Vagina (tissue), 2 donors: Measurements from ENCODE around the gene ARHGAP10. TPM values are rescaled to one million over a fixed set of nuclear protein-coding genes. Genes with fewer than 3 reads are reported as not detected.
"Not testable (repeated sequence)": the region's sequence is repeated elsewhere in the genome, so short reads cannot be mapped to it uniquely, and the experiment has no call there.

Experiments
- DNase-seq, 2 donors: peaks; one replicate each; pipeline ENCODE4 v3.0.0-alpha.2; 2017; ENCODE audit errors: extremely low spot score in 2 of 2
- H3K27ac ChIP-seq: fragments of 200-600 bp; sonication (generic); one replicate; pipeline ENCODE4 v1.5.1; 2019
- H3K27me3 ChIP-seq: fragments of 200-600 bp; sonication (generic); one replicate; pipeline ENCODE4 v1.5.1; 2019
- H3K36me3 ChIP-seq, 2 donors: fragments of 200-600 bp; sonication (generic); one replicate each; pipeline ENCODE4 v1.5.1; 2017 to 2019
- H3K4me1 ChIP-seq: fragments of 200-600 bp; sonication (generic); one replicate; pipeline ENCODE4 v1.5.1; 2019
- H3K4me3 ChIP-seq, 2 donors: fragments of 200-600 bp; sonication (generic); 1 replicate in 1 of 2; 2 replicates in 1 of 2; pipeline ENCODE4 v1.5.1; 2016 to 2019
- H3K9me3 ChIP-seq: fragments of 200-600 bp; sonication (generic); one replicate; pipeline ENCODE4 v1.5.1; 2019
- CTCF ChIP-seq, 3 experiments: fragments of 450-650 bp in 2 of 3; fragments of 200-600 bp in 1 of 3; sonication (generic) in 1 of 3; IDR thresholded peaks; one replicate each; pipeline ENCODE4 v1.5.1; 2017 to 2019; ENCODE audit warnings: antibody characterized with exemption in 3 of 3, mild to moderate bottlenecking in 2 of 3, moderate library complexity in 2 of 3
- POLR2A ChIP-seq, 2 donors: fragments of 450-650 bp; IDR thresholded peaks; one replicate each; pipeline ENCODE4 v1.6.1; 2017; ENCODE audit warnings: antibody characterized with exemption in 2 of 2, mild to moderate bottlenecking in 2 of 2, moderate library complexity in 2 of 2
- POLR2AphosphoS5 ChIP-seq, 2 donors: sonication (generic); formaldehyde crosslinking; IDR thresholded peaks; one replicate each; pipeline ENCODE4 v1.9.0; 2017; ENCODE audit warnings: antibody characterized with exemption in 2 of 2, mild to moderate bottlenecking in 2 of 2, low read depth in 1 of 2; ENCODE audit not compliant: insufficient read depth in 1 of 2
- intact Hi-C: fragments of 100-400 bp; cut with DNase I; formaldehyde crosslinking; loops from one replicate; pipeline ENCODE4 v1.15.1; 2023
- total RNA-seq: library from RNA; depleted of rRNA; stranded (reverse); fragments of >200 nt; gene quantifications from one replicate; pipeline ENCODE4 v1.2.3, GENCODE V29; 2016

The ARHGAP10 gene
- total RNA-seq, 1 donor from 2014 or later, result 55.5 TPM

DNA sequence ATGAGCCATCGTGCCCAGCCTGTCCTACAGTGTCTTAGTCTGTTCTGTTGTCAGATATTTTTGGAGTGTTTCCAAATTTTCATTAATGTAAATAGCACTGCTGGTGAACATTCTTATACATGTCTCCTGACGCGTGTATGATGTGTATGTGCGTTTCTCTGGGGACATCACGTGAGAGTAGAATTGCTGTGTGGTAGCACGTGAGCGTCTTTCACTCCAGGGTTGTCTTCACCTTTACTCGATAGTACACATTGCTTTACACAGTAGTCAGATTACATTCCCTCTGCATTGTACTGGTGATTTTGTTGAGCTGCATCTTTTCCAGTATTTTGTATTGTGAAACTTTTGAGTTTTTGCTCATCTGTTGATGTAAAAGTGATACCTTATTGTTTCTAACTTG, 60.0 kb downstream of the ARHGAP10 start:
- H3K27ac ChIP-seq, result no peak overlapping the region
- H3K36me3 ChIP-seq, result no peaks in the 10 kb centered on the region
- H3K27me3 ChIP-seq, result no peaks in the 10 kb centered on the region
- no peak for DNase-seq
- no peaks in the 10 kb centered on the region for H3K9me3 ChIP-seq
- H3K4me1 ChIP-seq, result peaks cover 48% of the 10 kb centered on the region
- TF ChIP-seq POLR2AphosphoS5 (IDR thresholded peaks at IDR 0.05; ENCODE audit: insufficient read depth in 1 of 2, low read depth in 1 of 2), result no peak
- no peak for TF ChIP-seq CTCF (IDR thresholded peaks at IDR 0.05)
- TF ChIP-seq POLR2A (IDR thresholded peaks at IDR 0.05), result no peak
- H3K4me3 ChIP-seq, result no peak overlapping the region
- intact Hi-C loops, result no loop called here

- H3K9me3 ChIP-seq, result no peaks in the 10 kb centered on the region
- no peak overlapping the region for H3K4me3 ChIP-seq
- H3K27ac ChIP-seq, result no peak overlapping the region
- DNase-seq, result no peak
- peaks cover 32% of the 10 kb centered on the region for H3K4me1 ChIP-seq
- intact Hi-C loops, result no loop called here
- H3K36me3 ChIP-seq, result no peaks in the 10 kb centered on the region
- no peak for TF ChIP-seq POLR2AphosphoS5 (IDR thresholded peaks at IDR 0.05; ENCODE audit: insufficient read depth in 1 of 2, low read depth in 1 of 2)
- no peak for TF ChIP-seq CTCF (IDR thresholded peaks at IDR 0.05)
- TF ChIP-seq POLR2A (IDR thresholded peaks at IDR 0.05), result no peak
- H3K27me3 ChIP-seq, result no peaks in the 10 kb centered on the region
Observed at GRCh38 chr4:147793569-147794313, 61.9 kb downstream of the ARHGAP10 start.

DNA sequence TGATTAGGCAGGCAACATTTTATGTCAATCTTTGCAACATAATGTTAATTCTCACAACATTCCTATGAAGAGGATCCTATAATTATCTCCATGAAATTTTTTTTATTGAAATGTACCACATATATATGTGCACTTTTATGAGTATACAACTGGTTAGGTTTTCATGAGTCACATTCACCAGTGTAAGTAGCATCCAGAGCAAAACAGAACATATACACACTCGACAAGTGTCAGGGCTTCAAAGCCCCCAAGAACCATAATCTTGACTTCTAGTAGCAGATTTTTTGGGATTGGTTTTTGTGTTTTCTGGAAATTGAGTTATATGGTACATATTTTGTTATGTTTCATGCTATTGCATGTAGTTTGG, 62.4 kb downstream of the ARHGAP10 start:
- Histone ChIP-seq H3K27me3 (no peaks in the 10 kb centered on the region), H3K4me3 (no peak overlapping the region), H3K9me3 (no peaks in the 10 kb centered on the region), H3K27ac (no peak overlapping the region), H3K36me3 (no peaks in the 10 kb centered on the region), H3K4me1 (peaks cover 32% of the 10 kb centered on the region)
- TF ChIP-seq CTCF (IDR thresholded peaks at IDR 0.05), result no peak
- TF ChIP-seq POLR2A (IDR thresholded peaks at IDR 0.05), result no peak
- TF ChIP-seq POLR2AphosphoS5 (IDR thresholded peaks at IDR 0.05; ENCODE audit: insufficient read depth in 1 of 2, low read depth in 1 of 2), result no peak
- no peak for DNase-seq
- intact Hi-C loops, result no loop called here

DNA sequence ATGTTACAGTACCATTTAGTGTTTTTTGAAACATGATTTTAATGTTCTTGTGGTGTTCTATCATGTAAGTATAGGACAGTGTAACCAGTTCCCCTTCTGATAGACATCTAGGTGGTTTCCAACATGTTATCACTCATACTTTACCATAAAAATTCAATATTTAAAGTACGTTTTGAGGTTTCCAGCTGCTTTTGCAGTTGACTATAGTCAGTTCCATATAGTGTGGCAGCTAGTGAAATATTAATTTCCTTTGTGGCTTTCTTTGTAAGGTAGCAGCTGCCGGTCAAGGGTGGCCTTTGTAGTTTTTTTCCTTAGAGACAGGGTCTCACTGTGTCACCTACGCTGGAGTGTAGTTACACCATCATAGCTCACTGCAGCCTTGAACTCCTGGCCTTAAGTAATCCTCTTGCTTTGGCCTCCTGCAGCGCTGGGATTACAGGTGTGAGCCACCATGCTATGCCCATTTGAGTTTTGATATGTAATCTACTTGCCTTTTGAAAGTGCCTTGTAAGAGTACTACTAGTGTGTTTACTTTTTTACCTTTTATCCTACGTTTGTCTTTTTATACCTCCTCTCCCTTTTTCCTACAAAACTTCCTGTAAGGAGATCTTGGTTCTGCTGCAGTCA, 63.0 kb downstream of the ARHGAP10 start:
- peaks cover 36% of the 10 kb centered on the region for H3K4me1 ChIP-seq

GRCh38 chr4:147799057-147799456, 67.2 kb downstream of the ARHGAP10 start:
- intact Hi-C loops, H3K27me3 ChIP-seq, H3K27ac ChIP-seq, DNase-seq, H3K4me3 ChIP-seq, H3K36me3 ChIP-seq, H3K9me3 ChIP-seq: not testable (repeated sequence)
- H3K4me1 ChIP-seq, result peaks cover 39% of the 10 kb centered on the region

More for the DNA sequence above, 63.0 kb downstream of the ARHGAP10 start:
- H3K9me3 ChIP-seq, result no peaks in the 10 kb centered on the region
- intact Hi-C loops, result no loop called here
- no peak overlapping the region for H3K4me3 ChIP-seq
- H3K36me3 ChIP-seq, result no peaks in the 10 kb centered on the region
- H3K27me3 ChIP-seq, result no peaks in the 10 kb centered on the region
- H3K27ac ChIP-seq, result no peak overlapping the region
- TF ChIP-seq POLR2AphosphoS5 (IDR thresholded peaks at IDR 0.05; ENCODE audit: insufficient read depth in 1 of 2, low read depth in 1 of 2) (no peak), POLR2A (IDR thresholded peaks at IDR 0.05) (no peak)
- no peak for DNase-seq

GRCh38 chr4:147799986-147800555, 68.2 kb downstream of the ARHGAP10 start:
- no peak for TF ChIP-seq CTCF (IDR thresholded peaks at IDR 0.05)
- no peak for TF ChIP-seq POLR2A (IDR thresholded peaks at IDR 0.05)
- no peak for TF ChIP-seq POLR2AphosphoS5 (IDR thresholded peaks at IDR 0.05; ENCODE audit: insufficient read depth in 1 of 2, low read depth in 1 of 2)
- H3K27me3 ChIP-seq, result no peaks in the 10 kb centered on the region
- peaks cover 43% of the 10 kb centered on the region for H3K4me1 ChIP-seq
- H3K36me3 ChIP-seq, result no peaks in the 10 kb centered on the region
- intact Hi-C loops, result no loop called here
- no peak overlapping the region for H3K27ac ChIP-seq
- no peaks in the 10 kb centered on the region for H3K9me3 ChIP-seq
- H3K4me3 ChIP-seq, result no peak overlapping the region
- DNase-seq, result no peak
